ENCODE data around the gene TSTD2.

- TF ChIP-seq EZH2 (IDR thresholded peaks at IDR 0.05; ENCODE audit: borderline replicate concordance, low read length): no peak
- TF ChIP-seq CTCF (conservative IDR thresholded peaks at IDR 0.05 in 1 of 2, IDR thresholded peaks at IDR 0.05 in 1 of 2; ENCODE audit: extremely low read depth in 1 of 2, insufficient read depth in 1 of 2, low read depth in 1 of 2, low read length in 2 of 2): peak; percentile 76 to 85
These were observed 17.6 kb downstream of the TSTD2 start for GRCh38 chr9:97615439-97616072.

All from mammary epithelial cell (primary cell).